AG09319 (cell line): ENCODE results near the gene CTDSPL.
A peak's percentile ranks its signal among the peaks of the same experiment; 100 is the strongest.
"Not testable (repeated sequence)": the region's sequence is repeated elsewhere in the genome, so short reads cannot be mapped to it uniquely, and the experiment has no call there.

Experiments
- DNase-seq: peaks from one replicate; pipeline ENCODE4 v3.0.0-alpha.2; 2010; ENCODE audit warnings: low read depth; ENCODE audit errors: extremely low read depth
- CTCF ChIP-seq: IDR thresholded peaks from 2 replicates; pipeline ENCODE4 v1.5.1; 2011; ENCODE audit warnings: low read depth, mild to moderate bottlenecking, inconsistent platforms, low read length, moderate library complexity

CTDSPL gene

GRCh38 chr3:37861620-37862041, at the start of gene CTDSPL:
CTDSPL (plus strand) TSS chr3:37861880; CDS start chr3:37862200, 320 bp downstream.
- no peak for TF ChIP-seq CTCF
- DNase-seq, result peak; percentile 18

GRCh38 chr3:37812499-37812896, 49.2 kb upstream of the CTDSPL start:
- no peak for DNase-seq
- no peak for TF ChIP-seq CTCF

- DNase-seq, result no peak
Observed at GRCh38 chr3:37813403-37813802, 48.3 kb upstream of the CTDSPL start.

GRCh38 chr3:37814547-37814946, 47.1 kb upstream of the CTDSPL start:
- peak; percentile 20 for TF ChIP-seq CTCF
- DNase-seq, result no peak

More at GRCh38 chr3:37813403-37813802, 48.3 kb upstream of the CTDSPL start:
- TF ChIP-seq CTCF, result no peak

DNA sequence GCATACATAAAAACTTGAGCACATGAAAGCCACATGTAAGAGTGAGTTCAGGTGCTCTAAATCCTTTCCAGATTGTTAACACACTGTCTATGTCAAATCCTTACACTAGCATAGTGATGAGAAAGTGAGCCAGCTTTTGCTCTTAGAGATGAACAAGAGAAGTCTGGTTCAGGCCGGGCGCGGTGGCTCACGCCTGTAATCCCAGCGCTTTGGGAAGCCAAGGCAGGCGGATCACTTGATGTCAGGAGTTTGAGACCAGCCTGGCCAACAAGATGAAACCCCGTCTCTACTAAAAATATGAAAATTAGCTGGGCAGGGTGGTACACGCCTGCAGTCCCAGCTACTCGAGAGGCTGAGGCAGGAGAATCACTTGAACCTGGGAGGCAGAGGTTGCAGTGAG, 46.5 kb upstream of the CTDSPL start:
- DNase-seq, result not testable (repeated sequence)

GRCh38 chr3:37816271-37816670, 45.4 kb upstream of the CTDSPL start:
- no peak for DNase-seq
- TF ChIP-seq CTCF, result no peak

DNA sequence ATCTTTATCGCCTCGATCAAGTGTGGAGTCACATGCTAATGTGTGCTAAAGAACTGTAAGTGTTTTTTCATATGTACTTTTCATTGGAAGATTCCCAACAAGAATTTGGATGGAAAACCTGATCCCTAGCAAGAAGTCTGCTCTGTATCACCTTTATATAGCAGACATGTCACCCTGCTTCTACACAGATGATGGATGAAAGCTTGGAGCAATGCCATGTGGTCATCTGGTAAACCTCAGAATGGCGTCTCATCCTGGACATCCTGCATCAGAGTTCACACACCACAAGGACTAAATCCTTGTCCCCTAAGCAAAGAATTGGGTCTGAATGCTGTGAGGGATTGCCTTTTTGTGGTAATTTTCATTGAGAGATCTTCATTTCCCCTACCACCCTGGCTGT, 42.1 kb upstream of the CTDSPL start:
- no peak for TF ChIP-seq CTCF
- no peak for DNase-seq

- DNase-seq, result no peak
- TF ChIP-seq CTCF, result no peak
Observed at GRCh38 chr3:37820286-37820685, 41.4 kb upstream of the CTDSPL start.
